Measurements from ENCODE around the gene ANKRD6.
A peak's percentile ranks its signal among the peaks of the same experiment; 100 is the strongest.
"Not testable (repeated sequence)": the region's sequence is repeated elsewhere in the genome, so short reads cannot be mapped to it uniquely, and the experiment has no call there.

Gene ANKRD6

DNA sequence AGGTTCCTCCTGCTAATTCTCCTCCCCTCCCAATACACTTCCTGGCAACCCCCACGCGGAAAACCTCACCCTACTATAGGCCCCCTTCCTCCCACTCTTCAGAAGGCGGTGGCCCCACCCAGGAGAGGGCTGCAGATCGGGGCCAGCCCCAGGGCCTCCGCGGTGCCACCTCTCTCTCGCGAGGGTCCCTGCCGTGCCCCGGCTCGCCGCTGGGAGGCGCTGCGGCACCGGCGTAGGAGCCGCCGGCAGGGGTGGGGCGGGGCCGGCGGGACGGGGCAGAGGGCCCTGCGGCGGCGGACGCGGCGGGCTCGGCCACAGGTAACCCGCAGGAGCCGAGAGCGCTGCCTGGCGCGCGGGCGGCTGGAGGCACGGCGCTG is at the start of gene ANKRD6:
ANKRD6 (plus strand) TSS at position 278 of the 377 bp plus-strand sequence. CDS start 133,825 bp downstream, outside the sequence.
- DNase-seq = peak; percentile 46

DNA sequence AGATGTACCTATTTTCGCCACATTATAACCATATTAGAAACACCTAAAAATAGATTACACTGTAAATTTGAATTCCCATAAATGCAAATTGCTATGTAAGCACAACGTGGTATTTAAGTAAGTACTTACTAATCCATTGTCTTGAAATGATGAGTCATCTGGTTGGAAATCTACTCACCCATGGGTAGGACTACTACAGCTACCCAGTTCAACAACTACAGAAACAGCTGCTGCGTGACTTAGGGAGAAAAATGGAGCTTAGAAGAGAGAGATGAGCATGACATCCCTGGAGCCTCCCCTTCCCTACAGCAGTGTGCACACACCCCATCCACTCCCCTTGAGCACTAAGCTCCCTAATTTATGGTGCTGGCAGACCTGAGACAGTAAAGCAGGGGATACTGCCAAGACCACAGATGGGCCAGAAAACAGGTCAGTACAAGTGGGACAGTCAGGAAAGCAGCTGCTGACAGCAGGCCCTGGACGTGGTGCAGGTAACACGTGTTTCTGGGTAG is 47.7 kb upstream of the ANKRD6 start:
- peak; percentile 4 for DNase-seq

DNA sequence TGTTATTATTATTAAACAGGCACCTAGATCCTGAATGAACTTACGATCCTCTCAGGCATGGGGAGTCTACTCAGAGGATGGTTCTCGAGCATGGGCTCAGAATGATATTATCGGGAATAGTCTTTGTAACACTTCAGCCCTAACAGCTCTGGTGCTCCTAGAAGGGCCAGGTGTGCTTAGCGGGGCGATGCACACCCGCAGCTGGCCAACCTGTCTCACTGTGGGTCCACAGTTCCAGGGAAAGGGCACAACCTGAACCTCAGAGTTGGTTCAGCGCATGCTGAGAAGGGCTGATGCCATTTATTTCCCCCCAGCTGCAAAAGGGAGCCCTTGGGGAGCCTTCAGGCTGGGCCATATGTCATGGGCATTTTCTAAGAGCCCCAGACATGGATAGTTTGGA is 47.1 kb upstream of the ANKRD6 start:
- no peak for DNase-seq

DNA sequence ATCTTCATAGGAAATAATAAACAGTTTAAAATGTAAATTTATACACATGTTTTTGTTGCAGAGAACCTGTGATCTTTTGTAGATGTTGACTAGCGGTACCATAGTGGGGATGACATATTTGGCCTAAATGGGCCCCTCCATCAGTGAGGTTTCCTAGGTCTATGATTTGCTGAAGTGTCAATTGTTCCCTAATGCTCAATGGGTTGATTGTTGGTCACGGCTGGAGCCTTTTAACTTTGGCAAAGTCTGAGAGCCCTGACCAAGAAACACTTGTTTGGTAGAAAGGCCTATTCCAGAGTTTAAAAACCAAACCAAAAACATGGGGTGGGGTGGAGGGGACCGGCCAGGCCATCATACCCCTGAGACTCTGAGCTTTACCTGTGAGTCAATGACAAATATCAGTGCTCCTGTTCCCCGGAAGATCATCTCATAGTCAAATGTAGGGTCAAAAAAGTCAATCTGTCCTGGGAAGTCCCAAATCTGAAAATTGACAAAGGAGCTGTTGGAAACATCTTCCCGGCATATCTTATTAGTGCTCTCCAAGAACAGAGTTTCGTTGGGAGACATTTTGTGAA is 45.9 kb upstream of the ANKRD6 start:
- no peak for DNase-seq

DNA sequence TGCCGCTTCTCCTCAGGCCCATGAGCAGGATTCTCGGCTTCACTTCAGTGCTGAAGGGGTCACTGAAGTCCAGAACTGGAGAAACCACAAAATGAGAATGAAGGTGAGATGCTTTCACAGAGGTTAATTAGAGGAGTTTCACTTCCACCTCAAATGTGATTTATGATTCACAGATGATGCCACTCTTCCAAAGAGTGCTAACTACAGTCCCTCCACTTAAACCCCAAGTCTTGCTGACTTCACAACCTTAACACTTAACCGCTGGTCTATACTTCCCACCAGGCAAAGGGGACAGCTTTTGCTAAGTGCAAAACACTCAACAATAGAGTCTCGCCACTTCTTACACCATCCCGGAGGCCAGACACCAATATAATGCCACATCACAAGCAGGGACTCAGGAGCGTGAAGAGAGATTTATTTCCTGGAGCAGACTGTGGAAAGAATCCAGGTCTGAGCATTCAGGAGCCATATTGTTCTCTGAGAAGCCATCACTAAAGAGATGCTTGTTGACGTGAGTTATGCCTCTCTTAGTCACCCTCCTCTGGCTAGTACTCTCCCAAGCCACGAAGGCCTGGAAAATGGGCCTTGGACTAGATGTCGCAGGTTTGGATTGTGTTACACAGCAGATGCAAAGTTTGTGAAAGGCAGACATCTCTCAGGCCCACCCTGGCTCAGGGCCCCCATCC is 45.3 kb upstream of the ANKRD6 start:
- no peak for DNase-seq

DNA sequence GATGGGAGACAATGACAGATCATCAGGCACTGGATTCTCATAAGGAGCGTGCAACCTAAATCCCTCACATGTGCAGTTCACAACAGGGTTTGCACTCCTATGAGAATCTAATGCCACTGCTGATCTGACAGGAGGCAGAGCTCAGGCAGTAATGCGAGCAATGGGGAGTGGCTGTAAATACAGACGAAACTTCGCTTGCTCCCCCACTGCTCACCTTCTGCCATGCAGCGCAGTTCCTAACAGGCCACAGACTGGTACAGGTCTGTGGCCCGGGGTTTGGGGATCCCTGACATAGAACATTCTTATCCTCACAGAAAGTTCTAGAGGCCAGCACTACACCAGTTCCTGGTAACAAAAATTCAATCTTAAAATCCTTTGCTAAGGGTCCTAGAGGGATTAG is 44.1 kb upstream of the ANKRD6 start:
- no peak for DNase-seq

DNA sequence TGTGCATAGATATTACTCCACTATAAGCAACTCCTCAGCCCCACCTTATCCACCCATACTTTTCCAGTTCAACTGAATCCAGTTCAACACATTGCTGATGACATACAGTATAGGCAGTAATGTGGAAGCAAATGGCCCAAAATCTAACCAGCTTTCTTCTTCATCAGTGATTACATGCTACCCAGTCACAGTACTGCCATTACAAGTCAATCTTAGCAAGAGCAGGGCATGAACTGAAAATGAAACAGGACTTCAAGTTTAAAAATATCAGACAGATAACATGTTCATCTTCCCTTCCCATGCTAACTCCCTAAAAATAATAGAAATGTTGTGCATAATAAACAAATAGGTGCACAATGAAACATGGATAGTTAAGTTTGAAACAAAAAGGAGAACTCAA is 40.1 kb upstream of the ANKRD6 start:
- DNase-seq = no peak

DNA sequence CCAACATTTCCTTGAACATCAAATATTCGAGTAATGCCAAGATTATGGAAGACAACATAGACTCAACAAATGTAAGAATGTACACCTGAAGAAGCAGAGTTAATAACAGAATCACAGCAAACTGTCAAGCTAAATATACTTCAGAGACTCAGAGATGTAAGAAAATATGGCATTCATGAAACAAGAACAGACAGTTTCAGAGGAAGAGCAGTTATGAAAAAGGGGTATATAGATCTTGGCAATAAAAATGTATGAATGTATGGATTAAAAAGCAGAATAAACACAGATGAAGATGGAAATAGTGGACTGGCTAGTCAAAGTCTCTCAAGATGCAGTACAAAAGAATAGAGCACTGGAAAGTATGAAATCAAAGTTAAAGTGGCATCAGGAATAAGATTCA is 39.3 kb upstream of the ANKRD6 start:
- no peak for DNase-seq

DNA sequence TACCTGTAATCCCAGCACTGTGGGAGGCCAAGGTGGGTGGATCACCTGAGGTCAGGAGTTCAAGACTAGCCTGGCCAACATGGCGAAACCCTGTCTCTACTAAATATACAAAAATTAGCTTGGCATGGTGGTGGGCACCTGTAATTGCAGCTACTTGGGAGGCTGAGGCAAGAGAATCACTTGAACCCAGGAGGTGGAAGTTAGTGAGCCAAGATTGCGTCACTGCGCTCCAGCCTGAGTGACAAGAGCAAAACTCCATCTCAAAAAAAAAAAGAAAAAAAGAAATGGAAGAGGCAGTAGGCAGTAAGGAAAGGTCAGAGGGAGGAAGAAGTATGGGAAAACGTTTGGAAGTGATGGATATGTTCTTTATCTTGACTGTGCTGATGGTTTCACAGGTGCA is 35.1 kb upstream of the ANKRD6 start:
- not testable (repeated sequence) for DNase-seq

DNA sequence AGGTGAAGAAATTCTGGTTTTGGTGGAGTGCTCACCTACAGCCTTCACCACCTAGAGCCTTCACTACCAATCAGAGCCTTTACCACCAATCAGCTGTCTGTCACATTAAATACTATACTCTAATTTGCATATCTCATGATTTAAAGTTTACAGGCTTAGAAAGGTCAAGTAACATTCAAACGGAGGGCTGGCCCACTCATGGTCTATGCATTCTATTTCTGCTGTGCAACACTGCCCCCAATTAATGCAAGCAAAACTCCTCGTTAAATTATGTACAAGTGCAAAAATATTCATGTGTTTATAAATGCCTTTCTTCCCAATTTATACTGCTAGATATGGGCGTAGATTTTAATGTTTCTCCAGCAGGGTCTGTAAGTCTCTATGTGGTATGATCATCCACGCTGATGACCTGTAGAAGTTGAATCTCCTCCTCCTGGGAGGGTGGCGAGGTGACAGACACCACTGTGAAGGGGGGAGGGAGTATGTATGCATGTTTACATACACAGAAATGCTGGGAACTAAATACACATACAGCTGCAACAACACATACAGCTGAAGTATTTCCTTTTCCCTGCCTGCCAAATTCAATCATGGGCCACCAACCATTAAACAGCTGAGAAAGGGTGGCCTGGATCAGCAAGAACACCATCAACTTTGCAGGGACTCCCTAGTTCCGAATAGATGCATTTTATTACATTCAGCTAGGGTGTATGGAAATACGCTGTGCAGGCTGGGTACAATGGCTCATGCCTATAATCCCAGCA is 34.0 kb upstream of the ANKRD6 start:
- no peak for DNase-seq

DNA sequence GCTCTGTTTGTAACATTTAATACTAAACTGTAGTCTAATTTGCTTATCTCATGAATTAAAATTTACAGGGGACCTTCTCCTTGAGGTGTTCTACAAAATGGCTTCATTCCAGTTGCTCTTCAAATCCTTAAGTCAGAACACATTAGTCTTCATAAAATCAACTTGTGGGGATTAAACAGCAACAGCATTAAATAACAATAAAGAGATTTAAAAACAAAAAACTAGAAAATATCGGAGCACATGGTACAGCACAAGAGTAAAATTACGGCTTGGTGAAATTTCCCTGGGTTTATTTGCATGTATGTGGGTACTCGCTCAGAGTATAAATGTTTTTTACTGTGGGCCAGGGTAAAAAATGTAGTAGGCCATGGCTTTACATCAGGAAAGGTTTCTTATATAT is 32.9 kb upstream of the ANKRD6 start:
- no peak for DNase-seq

DNA sequence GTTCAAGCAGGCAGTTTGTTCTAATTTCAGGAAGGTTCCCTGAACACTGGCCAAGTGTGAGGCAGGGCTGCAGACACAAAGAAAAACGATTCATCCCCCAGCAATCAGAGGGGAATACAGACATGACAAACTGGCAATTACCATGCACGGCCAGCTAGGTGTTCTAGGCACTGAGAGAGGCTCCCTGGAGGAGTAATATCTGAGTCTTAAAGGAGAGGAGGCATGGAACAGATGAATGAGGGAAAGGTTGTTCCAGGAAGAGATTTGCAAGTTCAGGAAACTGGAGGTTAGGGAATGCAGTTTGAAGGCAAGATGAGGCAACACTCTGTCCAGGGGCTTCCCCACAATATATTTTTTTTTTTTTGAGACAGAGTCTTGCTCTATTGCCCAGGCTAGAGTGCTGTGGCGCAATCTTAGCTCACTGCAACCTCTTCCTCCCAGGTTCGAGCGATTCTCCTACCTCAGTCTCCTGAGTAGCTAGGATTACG is 32.0 kb upstream of the ANKRD6 start:
- DNase-seq = no peak

DNA sequence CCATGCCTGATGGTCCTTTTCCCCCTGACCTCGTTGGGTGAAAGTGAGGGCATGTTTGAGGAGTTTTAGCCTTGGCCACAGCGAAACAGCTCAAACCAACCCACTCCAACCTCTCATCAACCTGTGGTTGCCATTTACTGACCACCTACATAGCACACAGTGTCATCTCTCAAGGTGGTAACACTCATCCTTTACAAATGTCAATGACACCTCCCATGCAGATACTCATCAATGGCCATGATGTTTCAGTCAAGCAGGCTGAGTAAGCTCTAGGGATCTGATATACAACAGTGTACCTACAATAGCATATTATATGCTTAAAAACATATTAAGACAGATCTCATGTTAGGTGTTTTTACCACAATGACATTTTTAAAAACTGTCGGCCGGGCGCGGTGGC is 30.2 kb upstream of the ANKRD6 start:
- DNase-seq = no peak

DNA sequence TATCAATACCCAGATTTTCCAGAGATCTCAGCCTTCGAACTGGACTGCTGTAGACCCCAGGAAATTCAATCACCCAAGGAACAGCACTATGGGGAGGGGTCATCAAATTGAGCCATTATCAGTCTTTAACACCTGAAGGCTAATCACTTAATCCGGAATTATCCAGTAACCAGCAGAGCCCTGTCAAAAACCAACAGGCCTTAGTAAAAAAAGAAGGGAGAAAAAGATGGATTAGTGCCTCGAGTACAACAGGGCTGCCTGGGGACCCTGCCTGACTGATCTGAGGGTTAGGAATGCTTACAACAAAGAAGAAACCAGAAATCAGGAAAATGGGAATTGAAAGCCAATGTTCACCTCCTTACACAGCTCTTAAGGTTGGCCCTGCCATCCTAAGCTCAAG is 28.4 kb upstream of the ANKRD6 start:
- DNase-seq = no peak

DNA sequence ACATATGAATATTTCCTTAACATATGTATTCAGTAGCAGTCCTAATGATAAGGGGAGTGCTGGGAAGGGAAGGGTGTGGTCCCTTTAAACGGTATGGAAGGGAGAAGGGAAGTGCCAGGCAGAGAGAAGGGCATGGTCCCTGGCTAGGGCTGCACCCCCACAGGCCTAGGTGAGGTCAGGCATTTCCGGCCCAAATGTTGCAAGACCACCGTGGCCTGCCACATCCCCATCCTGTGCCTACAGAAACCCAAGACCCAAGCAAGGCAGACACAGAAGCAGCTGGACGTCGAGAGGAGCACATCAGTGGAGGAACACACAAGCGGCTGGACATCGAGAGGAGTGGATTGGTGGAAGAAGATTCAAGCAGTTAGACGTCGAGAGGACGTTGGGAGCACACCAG is 26.8 kb upstream of the ANKRD6 start:
- no peak for DNase-seq

DNA sequence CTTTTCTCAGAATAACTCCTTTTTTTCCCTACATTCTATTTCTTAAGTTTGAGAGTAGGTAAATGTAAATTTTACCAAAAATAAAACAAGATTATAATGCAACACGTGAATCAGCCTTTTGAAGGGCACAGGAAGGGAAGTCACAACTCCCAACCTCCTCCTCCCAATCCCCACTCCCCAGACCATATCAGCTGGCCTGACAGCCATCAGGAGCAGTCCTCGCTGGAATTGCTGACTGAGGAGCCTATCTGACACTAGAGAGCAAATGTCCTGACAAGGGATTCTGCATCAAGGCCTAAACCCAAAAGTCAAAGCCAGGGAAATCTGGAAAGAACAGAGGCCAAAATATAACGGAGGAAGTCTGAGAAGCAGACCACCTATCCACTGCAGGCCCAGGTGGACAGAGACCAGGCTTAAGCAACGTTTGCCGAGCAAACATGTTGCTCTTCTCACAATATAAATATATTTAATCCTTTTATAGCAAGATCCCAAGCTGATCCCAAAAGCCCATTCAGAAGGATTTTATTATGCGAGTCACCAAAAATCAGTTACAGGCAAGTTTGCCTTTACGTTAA is 23.4 kb upstream of the ANKRD6 start:
- DNase-seq = no peak

DNA sequence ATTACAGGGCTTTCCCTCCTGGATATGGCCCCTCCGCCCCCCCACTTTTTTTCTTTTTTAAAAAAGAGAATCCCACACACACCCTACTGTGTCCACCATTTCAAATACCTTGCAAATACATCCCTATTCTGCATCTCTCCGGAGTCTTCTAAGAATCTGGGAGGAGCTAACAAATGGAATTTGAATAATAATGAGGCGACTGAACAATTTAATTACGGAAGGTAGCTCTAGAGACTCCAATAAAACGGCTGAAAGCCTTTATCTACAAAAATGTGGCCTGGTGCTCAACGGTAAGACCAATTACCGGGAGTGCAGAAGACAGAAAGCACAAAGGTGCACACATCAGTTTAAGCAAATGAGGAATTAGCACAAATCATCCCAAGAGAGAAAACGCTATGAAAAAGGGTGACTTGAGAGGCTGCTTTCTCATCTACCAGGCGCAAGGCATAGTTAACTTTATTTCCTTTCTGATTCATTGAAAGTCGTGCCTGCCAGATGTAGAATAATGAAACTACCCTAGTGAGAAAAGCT is 22.7 kb upstream of the ANKRD6 start:
- DNase-seq = no peak

DNA sequence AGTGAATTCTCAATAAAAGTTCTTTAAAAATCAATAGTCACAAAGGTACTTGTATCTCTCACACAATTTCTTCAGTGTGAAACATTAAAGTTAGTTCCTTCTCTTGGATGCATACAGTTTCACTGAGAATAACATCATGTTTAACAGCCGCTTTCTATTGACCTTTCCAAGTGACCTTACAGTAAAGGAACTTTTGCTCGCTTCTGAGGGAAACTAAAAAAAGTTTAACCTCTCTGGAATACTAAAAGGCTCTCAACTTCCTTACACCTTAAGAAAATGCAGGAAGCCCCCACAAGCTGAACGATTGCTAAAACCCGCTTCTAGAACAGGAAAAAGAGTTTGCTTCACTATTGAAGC is 22.2 kb upstream of the ANKRD6 start:
- no peak for DNase-seq

DNA sequence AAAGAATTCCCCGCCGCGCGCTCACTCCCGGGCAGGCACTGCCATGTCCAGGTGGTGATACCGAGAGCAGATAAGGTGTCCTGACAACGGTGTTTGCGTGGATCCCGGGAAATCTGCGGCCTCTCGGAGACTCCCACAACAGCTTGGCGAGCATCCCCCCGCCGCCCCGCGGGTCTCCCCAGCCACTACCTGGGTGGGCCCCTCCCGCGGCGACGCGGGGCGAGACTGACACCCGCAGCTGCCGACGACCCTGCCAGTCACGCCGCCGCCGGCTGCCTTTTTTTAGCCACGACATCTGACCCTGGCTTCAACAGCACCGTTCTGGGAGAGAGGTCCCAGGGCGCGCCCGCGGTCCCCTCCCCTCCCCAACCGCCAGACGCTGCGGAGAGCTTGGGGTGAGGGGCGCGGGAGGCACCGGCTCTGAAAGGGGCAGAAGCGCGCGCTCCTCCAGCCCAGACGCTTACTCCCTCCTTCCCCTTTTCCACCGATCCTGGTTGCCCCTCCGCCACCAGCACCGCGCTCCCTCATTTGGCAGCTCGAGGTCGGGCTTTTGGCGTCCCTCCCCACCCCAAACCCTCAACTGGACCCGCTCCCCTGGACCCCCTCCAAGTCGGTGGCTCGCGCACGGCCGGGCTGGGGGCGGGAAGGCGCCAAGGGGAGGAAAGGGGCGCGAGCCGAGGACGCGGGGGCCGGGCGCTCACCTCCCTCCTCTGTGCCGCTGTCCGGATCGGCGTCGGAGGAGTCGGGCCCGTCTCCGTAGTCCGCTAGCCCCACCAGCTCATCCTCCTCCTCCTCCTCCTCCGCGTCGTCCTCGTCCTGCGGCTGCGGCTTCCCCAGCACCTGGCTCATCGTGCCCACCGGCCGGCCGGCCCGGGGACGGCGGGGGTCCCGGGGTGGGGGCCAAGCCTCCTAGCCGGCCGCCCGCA is 21.5 kb upstream of the ANKRD6 start:
- DNase-seq = peak; percentile 10

DNA sequence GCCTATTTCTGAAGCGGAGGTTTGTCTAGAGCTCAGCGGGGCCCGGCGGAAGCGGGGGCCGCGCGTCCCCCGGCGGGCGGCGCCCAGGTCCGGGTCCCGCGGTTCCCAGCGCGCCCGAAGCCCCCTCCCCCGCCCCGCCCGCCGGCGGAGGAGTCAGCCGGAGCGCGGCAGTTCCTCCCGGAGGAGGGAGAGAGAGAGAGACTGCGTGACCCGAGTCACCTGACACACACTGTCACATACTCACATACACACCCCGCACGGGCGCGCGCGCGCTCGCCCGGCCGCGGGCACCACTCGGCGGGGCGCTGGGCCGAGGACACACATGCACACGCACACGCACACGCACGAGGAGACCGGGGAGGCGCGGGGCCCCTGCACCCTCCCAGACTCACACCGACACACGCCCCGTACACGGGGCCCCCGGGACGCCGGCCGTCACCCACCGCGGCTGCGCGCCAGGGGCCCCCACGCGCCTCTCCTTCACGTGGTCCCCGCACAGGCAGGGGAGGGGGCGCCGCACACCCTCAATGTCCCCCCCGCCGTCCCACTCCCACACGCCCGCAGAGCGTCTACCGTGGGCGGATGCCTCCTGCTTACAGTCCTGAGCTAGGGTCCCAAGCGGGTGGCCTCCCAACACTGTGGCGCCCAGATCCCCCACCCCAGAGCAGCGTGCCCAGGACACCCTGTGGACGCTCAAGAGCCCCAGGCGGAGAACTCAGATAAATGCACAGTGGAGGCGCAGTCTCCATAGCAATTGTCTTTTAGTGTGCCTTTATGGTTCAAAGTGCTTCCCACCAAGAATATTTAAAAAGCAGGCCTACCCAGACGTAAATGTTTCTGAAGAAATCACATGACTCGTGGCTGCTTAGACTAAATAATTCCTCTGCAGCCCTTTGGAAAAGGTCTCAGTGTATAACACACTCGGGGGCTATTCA is 20.6 kb upstream of the ANKRD6 start, which contains the start of gene RRAGD:
RRAGD (minus strand) TSS at position 203 of the 935 bp plus-strand sequence. CDS start 280 bp downstream, outside the sequence.
- DNase-seq = peak; percentile 6

DNA sequence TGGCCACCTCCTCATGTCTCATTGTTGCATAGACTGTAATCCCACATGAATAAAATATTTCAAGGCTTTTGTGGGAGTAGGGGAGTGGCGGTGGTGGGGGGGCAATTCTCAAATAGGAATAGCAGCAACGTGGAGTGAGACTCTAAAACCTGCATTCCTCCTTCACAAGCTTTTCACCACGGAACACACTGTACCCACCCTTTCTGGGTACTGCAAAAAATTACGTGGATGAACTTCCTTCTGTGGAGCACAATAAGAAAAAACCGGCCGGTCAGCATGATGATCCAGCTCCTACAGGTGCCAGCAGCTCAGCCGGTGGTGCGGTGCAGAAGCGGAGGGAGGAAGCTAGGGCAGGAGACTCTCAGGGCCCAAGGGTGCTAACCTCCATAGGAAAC is 19.9 kb upstream of the ANKRD6 start:
- no peak for DNase-seq

Data from EL (cell line).